HG03280 (cell line): ENCODE data around the gene MBTPS1.
A peak's percentile ranks its signal among the peaks of the same experiment; 100 is the strongest.

Experiments
- ATAC-seq: cut with Tn5 transposase; IDR thresholded peaks from one replicate; pipeline ENCODE4 v1.9.1; 2021; ENCODE audit warnings: mild to moderate bottlenecking, moderate library complexity; ENCODE audit not compliant: unreplicated experiment

MBTPS1 gene

DNA sequence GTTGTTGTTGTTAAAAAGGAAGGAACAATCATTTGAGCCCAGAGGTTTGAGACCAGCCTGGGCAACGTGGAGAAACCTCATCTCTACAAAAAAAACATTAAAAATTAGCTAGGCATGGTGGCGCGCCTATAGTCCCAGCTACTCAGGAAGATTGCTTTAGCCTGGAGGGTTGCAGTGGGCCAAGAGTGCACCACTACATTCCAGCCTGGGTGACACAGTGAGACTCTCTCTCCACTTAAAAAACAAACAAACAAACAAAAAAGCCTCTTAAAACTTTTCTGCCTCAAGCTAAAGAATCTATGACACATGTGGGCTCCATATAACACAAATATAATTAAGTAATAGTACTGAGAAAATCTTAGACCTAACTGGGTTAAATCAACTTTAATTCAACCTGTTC lies 12.5 kb downstream of the MBTPS1 start:
- no peak for ATAC-seq

DNA sequence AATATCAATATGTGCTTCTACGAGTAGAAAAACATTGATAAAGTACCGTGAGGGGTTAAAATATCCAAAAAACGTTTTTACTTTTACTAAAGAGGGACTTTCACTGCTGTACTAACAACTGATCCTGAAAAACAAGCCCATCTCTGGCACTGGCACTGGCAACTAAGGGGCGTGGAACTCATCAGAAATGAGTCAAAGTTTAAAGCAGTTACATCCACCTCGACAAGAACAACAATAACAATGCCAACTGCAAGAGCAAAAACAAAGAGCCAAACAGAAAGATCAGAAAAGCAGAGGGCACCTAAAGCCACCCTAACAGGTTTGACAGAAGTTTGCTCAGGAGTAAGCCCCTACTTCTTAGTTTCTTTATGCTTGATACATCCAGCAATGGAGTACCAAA lies 13.1 kb downstream of the MBTPS1 start:
- no peak for ATAC-seq

DNA sequence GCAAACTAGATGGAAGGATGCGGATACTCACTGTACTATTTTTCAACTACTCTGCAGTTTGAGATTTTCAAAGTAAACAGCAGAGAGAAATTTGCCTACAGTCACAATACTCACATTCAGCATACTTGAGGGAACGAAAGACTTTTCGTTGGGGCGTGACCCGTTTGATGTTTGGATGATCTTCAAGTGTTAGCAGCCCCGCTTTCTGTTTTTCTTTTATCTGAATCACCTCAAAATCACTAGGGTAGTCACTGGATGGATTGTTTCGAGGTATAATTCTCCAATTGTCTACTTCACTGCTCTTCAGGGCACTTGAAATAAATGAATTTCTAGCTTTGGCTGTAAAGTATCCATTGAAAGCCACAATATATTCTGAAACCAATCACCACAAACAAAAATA lies 17.8 kb downstream of the MBTPS1 start:
- no peak for ATAC-seq

DNA sequence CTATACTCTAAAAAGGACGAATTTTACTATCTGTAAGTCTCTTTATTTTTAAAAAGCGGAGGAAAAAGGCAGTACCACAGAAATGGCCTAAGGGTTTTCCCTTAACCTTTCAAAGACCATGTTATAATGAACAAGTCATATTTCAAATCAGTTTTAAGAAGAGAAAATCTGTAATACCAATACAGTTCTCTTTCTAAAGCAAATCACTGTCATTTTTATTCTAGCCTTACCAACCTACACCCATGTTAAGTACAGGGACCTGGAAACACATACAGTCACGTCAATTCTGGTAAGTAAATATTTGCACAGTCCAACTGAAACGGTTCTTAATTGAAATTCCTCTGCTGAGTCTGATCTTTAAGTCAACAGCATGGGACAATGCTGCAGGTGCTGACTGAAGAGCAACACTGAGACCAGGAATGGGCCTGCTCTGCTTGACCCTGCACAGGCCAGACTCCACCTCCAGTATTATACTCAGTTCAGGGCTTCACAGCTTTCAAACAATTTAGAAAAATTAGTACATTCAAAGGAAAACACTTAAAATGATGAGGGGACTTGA lies 20.2 kb downstream of the MBTPS1 start:
- no peak for ATAC-seq

DNA sequence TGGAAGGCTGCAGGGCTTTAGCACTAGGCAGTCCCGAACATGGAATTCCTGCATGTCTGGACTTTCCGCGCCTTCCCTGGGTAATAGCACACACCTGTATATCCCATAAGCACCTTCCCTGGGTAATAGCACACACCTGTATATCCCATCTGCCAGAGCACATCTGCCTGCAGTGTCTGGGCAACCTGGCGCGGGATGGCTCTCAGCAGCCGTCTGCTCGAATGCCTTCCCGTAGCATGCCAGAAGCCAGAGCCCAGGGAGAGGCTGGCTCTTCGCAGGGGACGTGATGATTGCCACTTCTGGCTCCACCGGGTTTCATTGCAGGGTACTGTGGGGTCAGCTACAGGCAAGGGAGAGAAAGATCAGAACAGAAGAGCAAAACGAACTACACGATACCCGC lies 21.3 kb downstream of the MBTPS1 start:
- ATAC-seq: no peak

DNA sequence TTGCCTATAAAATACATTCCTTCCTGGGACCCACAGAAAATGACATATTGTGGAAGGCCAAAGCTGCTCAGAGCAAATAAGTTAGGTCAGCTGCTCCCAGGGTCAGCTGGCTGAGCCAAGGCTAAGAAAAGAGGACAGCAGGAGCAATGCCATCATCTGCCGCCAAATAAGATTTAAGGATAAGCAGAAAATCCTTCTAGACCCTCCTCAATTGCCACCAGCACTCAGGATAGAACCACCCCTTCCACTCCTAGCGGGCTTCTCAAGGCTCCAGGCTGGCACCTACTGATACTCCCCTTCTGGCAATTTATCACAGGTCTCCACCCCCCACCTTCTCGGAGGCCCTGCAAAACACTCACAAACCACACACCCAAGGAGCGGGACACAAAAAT lies 22.9 kb downstream of the MBTPS1 start:
- ATAC-seq: no peak

DNA sequence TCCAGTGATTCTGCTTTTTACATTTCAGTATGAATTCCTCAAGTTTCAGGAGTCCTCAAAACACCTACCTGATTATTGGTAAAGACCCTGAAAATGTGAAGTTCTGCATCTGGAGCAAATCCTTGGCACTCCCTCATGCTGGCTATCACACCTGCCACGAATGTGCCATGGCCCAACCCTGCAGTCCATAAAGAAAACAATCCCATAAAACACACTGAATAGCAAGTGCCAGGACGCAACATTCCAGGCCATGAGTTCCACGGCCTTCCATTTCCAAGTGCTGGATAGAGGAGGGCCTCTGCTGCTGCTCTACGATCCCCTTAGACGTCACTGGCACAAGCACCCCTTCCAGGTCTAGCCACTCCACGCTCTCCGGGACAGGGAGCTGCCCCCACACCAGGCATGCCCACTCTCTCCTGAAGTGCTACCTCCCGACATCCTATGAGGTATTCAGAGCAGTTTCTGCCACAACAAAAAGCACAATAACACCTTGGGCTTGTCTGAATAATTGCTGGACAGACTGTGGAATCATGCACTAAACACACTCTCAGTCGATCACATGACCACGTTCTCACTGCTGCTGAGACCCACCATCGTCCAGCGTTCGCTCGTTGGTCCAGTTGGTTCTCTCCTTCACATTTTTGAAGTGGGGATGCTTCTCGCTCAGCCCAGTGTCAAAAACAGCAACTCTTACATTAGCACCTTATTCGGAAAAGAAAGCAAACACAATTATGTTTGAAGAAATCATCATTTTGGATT lies 23.4 kb downstream of the MBTPS1 start:
- ATAC-seq: no peak

DNA sequence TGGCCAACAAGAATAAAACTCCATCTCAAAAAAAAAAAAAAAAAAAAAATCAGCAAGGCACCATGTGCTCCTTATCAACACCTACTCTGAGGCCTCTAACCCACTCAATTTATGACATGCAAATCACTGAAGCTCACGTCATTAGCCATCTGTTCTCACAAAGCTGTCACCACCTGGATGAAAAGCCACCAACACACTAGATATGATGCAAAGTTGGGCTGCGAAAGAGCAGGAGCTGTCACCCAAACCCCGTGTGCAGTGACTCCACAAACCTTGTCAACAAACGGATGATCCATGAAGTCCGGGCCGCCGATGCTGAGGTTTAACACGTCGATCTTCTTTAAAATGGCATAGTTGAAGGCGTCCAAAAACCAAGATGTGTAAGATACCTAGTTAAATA lies 25.3 kb downstream of the MBTPS1 start:
- no peak for ATAC-seq

DNA sequence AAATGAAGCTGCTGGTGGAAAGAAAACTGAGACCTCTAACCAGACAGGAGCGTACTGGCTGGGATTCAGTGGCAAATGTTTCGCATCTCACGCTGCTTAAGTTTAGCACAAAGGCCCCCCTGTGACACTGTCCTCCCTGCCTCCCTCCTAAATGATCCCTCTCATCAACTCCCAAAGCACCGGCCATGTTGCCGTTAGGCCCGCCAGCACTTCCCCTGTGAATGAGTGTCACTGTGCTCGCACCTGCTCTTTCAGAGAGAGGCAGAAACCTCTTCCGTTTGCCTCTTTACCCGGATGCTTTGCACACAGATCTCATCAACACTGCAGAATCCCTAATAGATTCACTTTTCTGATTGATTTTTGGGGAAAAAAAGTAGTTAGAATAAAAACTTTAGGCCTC lies 26.5 kb downstream of the MBTPS1 start:
- ATAC-seq: no peak

DNA sequence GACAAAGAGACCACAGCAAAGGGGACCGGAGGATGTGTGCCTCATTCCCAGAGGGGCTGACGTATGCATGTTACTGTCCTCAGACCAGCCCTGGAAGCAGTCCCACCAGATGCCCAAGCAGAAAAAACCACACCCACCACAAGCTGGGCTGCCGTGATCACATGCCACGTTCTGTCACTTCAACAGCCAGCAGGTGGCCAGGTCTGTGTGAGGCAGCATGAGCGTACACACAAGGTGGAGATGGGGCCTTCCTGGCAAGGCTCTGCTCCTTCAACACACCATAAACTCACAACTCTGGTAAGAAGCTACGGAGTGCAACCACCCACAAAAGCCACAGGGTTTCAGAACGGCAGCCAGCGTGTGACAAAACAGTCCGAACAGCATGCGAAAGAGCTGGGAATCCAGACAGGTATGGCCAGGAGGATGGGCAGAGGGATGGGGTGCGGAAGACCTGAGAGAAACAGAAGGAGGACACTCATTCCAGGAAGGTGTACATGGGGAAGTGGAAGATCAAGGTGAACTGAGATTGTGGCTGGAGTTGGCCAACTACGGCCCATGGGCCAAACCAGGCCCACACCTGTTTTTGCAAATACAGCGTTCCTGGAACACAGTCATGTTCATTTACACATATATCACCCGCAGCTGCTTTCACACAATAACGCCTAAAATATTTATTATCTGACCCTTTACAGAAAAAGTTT lies 27.9 kb downstream of the MBTPS1 start:
- ATAC-seq: peak; percentile 80

DNA sequence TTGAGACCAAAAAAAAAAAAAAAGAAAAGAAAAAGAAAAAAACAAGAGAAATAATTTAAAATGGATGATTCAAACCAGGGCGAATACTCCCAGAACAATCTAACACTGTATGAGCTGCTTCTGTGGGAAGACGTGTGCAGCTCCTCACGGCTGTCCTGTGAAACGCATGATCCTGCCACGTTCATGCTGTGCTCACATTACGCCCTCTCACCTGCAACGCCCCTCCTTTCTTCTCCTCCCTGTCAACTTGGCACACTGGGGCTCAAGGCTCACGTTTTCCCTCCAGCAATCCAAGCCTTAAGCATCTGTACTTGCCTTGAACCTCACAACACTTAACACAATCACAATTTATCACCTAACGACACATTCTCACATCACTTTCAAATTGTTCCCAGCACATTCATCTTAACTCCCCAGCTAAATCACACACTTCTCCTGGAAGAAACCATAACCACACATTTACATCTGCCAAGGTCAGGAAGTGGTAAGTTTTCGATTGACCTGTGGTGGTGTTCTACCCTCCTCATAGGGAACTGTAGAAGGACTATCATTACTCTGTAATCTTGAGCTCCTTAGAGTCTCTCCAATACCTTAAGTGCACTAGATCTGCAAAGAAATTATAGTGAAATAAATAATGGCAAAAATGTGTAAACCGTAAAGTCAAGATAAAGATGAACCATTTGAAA lies 29.1 kb downstream of the MBTPS1 start:
- ATAC-seq: no peak

DNA sequence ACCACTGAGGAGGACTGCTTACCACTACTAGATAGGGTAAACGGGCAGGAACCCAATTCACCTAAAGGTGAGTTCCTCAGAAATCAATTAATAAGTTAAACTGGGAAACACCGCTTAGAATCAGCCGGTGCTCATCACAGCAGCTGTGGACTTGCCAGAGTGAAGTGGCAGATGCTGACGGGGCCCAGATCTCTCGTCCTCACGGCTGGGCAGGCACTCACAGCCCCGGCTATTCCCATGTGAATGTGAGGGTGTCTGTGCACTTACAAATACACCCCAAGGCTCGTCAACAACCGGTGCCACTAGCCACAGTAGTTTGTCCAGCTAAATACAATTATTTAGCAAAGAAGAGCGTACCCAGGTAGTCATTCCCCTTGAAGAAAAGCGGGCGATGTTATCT lies 29.7 kb downstream of the MBTPS1 start:
- ATAC-seq: no peak

DNA sequence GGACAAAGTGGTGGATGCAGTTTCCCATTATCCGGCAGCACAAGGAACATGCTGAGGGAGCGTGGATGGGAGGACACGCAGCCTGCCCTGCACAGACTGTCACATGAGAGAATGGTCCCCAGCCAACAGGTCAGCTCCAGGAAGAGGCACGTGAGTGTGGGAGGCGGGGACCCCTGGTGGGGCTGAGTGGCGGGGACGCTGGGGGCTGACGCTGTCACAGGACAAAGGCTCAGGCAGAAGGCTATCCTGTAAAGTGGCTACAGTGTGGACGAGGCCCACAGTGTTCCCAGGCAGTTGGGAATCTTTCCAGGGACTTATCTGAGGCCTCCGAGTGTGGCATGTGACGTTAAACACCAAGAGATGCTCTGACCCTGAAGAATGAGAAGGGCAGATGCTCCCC lies 30.4 kb downstream of the MBTPS1 start:
- no peak for ATAC-seq

DNA sequence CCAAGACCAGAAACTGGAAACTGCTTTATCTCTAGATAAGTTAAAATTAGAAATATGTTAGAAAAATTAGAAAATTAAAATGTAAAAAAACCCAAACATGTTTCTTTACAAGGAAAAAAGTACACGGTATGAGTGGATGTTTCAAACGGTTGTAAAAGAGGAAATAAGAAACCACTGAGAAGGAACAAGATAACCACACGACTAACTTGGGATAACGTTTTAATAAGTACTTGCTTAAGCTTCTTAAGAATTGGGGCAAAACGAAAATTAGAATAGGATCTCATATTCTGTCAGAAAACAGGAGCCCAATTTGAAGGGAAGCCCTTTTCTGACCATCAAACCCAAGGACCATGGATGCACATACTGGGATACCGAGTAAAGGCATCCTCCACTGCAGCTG lies 31.0 kb downstream of the MBTPS1 start:
- ATAC-seq: no peak

DNA sequence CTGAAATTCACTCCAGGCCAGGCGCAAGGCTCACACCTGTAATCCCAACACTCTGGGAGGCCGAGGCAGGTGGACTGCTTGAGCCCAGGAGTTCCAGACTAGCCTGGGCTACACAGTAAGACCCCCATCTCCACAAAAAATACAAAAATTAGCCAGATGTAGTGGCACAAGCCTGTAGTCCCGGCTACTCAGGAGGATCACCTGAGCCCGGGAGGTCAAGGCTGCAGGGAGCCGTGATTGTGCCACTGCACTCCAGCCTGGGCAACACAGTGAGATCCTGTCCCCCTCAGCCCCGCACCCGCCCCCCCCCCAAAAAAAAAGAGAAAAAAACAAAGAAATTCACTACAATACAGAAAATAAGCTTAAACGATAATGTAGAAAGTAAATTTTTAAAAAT lies 31.5 kb downstream of the MBTPS1 start:
- no peak for ATAC-seq

DNA sequence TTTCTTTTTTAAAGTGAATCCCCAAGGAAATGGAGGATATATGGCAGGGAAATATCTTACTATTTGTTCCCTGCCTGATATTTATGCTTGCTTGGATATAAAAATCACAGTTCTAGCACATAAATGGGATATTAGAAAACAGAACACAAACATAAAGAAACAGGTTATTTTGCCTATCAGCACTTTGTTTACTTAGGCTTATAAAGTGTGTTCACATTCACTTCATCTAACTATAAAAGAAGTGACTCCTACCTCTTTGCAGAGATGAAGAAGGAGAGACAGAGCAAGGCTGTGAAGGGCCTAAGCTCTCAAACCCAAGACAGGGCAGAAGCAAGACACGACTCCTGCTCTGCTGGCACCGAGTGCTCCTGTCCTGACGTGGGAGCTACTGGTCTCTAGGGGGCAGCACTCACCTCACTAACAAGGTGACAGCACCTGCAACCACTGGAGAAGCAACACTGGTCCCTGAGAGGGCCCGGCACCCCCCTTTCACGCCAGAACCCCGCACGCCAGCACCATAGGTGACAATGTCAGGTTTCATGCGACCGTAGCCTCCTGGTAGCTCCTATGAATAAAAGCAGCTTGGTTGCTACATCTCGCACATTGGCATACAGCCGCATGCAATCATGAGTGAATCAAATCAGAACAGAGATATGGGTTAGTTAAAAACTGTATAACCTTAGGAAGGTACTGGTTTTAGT lies 32.0 kb downstream of the MBTPS1 start:
- peak; percentile 46 for ATAC-seq

DNA sequence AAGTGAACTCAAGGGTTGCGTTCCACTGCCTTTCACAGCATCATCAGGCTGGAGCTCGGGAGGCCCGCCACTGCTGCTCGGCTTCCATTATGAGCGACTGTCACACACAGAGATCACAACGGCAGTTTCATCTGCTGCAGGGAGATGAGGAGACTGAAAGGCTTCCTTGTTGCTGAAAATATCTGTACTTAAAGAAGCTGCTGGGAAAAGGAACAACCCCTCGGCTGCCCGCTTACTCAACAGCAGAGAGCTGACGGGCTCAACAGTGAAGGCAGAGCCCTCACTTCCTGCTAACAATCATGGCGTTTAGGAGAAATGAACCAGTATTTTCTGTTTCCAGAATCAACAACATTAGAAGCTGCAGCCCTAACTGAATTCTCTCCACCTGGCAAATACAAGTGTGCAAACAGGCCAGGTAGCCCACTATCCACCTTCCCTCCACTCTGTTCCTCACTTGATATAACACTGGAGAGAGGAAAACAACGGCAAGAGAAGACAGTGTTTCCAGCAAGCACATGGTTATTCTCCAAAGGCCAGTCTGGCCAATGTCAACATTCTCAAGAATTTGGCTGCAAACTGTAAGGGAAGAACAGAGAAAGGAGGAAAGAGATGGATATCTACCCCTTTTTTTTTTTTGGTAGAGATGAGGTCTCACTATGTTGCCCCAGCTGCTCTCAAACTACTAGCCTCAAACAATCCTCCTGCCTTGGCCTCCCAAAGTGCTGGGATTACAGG lies 33.7 kb downstream of the MBTPS1 start:
- ATAC-seq: no peak

DNA sequence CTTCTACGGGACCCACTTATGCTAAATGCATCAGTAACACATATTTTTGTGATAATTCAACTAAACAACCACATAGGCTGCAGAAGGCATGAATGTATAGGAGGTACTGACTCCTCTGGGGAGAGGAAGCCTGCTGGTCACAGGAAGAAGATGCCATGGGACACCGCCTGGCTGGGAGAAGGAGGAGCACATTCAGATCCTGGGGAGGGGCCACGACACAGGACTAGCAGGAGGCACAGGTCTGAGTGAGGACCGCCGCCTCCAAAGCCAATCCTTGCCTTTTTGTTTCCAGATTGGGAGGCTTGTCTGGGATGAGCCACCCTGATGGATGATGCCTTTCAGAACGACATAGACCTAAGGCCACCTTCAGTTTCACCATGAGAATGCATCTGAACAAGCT lies 34.6 kb downstream of the MBTPS1 start:
- no peak for ATAC-seq

DNA sequence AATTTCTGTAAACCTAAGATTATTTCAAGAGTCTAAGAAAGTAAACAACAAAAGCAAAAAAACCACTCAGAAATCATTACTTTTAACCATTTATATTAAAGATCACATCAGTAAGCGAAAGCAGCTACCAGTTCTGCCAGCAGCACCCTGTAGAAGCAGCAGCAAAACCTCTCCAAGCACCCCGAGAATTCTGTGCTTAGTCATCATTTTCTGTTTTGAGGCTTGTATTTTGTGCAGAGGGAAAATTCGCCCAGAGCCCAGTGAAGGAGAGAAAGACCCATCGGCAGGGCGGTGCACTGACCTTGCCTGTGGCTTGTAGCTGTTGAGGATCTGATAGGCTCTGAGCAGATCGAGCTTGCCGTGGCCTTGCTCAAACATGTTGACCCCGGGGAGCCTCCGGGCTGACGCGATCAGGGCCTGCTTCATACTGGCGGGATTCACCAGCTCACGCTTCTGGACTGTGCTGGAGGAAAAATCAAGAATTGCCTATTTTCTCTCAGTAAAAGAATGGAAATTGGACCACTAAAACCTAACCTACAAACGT lies 35.2 kb downstream of the MBTPS1 start:
- ATAC-seq: no peak

DNA sequence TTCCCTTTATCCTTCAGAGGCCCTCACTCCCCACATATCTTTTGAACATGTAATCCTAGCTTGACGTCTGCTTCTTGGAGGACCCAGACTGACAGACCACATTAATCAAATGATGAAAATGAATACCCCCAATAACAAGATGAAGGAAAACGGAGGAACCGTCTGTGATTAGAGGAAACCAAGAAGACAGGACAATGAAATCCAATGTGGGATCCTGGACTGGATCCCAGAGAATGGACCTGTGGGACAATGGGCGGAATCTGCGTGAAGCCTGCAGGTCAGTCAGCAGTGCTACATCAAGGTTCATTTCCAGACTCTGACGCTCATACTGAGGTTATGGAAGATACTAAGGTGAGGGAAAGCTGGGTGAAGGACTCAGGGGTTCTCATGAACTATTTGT lies 35.9 kb downstream of the MBTPS1 start:
- ATAC-seq: no peak
